ENCODE results near the gene EEPD1.
"Not testable (repeated sequence)": the region's sequence is repeated elsewhere in the genome, so short reads cannot be mapped to it uniquely, and the experiment has no call there.

EEPD1 gene

DNA sequence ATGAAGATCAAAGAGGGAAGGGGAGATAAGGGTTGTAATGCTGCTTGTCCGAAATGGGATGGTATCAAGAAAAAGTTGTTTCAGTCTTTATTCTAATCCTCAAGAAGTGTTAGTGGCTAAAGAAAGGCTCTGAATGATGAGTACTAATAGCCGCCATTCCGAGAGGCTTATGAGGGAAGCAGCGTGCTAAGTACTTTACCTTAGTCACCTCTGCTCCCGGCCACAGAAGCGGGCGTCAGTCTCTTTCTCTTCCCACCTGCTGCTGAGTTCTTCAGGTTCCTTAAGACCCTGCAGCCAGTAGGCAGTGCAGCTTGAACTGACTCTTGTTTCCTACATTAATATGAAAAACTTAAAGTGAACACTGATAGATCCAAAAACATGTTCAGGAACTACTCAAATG, 73.1 kb downstream of the EEPD1 start:
- Mint-ChIP-seq H3K27ac (no peak overlapping the region), H3K4me3 (no peak overlapping the region), H3K9me3 (ENCODE audit: low read depth) (no peaks in the 10 kb centered on the region), H3K36me3 (no peaks in the 10 kb centered on the region), H3K4me1 (ENCODE audit: low read depth) (no peaks in the 10 kb centered on the region), H3K27me3 (no peaks in the 10 kb centered on the region)

DNA sequence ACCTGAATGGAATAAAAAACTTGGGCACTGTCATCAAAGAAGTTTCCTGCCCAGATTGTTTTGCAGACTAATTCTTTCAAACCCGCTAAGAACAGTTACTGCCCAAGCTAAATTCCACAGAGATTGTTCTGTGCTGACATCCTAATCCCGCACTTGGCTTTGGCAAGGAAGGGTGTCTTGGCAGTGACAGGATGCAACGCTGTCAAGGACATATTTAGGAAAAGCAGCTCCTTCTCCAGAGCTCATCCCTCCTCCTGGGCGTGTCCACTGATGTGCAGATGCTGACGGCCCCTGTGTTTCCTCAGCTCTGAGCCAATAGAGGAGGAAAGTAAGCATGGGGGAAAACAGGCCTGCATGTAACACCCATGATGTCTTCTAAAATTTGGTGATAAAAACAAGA, 74.2 kb downstream of the EEPD1 start:
- Mint-ChIP-seq H3K4me1 (ENCODE audit: low read depth) (no peaks in the 10 kb centered on the region), H3K27me3 (no peaks in the 10 kb centered on the region), H3K27ac (no peak overlapping the region), H3K36me3 (no peaks in the 10 kb centered on the region), H3K4me3 (no peak overlapping the region), H3K9me3 (ENCODE audit: low read depth) (no peaks in the 10 kb centered on the region)

DNA sequence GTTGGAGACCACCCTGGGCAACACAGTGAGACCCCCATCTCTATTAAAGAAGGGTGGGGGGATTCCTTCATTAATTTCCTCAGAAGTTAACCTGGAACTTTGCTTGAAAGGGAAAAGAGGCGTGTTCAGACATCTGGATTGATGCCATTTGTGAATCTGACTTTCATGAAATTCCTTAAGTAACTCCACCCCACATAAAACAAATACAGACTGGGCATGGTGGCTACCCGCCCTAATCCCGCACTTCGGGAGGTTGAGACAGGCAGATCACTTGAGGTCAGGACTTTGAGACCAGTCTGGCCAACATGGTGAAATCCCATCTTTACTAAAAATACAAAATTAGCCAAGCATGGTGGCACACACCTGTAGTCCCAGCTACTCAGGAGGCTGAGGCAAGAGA, 75.0 kb downstream of the EEPD1 start:
- Mint-ChIP-seq H3K4me1 (ENCODE audit: low read depth) (no peaks in the 10 kb centered on the region), H3K4me3 (no peak overlapping the region), H3K36me3 (no peaks in the 10 kb centered on the region), H3K27ac (no peak overlapping the region), H3K9me3 (ENCODE audit: low read depth) (no peaks in the 10 kb centered on the region), H3K27me3 (no peaks in the 10 kb centered on the region)

DNA sequence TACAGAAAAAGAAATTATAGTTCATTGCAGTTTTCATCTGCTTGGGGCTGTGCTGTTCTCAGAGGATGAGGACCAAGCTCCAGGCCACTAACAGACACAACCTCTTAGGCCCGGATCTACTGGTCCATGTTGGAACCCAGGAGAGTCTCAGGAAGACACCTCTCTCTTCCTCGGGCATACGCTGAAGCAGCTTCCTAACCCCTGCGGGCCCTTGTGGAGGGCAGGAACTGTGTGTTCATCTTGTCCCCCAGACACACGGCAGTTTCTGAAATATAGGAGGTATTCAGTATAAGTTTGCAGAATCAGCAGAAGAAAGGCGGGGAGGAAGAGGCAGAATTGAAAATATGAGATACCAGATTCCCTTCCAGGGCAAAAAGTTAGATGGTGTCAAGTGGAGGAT, 78.4 kb downstream of the EEPD1 start:
- H3K4me1 Mint-ChIP-seq (ENCODE audit: low read depth): no peaks in the 10 kb centered on the region
- no peak overlapping the region for H3K27ac Mint-ChIP-seq
- no peaks in the 10 kb centered on the region for H3K9me3 Mint-ChIP-seq (ENCODE audit: low read depth)
- no peak overlapping the region for H3K4me3 Mint-ChIP-seq
- no peaks in the 10 kb centered on the region for H3K27me3 Mint-ChIP-seq
- no peaks in the 10 kb centered on the region for H3K36me3 Mint-ChIP-seq

DNA sequence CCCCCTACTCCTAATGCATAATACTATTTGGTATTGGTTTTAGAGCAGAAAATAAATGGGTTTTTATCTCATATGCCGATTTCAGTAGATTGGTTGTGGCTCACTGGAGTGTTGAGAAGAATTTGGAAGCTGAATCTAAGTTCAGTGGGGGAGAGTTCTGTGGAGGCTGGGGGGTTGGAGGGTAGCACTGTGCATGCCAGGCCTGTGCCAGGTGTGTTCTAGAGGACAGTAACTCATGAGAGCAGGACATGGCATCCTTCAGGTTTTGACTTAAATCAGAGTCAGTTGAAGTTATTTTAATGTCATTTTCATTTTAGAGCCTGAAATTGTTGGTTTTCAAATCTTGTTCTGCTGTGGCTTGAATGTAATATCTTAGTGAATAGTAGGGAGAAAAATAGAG, 79.5 kb downstream of the EEPD1 start:
- Mint-ChIP-seq H3K9me3 (ENCODE audit: low read depth) (no peaks in the 10 kb centered on the region), H3K27ac (no peak overlapping the region), H3K36me3 (no peaks in the 10 kb centered on the region), H3K4me3 (no peak overlapping the region), H3K4me1 (ENCODE audit: low read depth) (no peaks in the 10 kb centered on the region), H3K27me3 (no peaks in the 10 kb centered on the region)

DNA sequence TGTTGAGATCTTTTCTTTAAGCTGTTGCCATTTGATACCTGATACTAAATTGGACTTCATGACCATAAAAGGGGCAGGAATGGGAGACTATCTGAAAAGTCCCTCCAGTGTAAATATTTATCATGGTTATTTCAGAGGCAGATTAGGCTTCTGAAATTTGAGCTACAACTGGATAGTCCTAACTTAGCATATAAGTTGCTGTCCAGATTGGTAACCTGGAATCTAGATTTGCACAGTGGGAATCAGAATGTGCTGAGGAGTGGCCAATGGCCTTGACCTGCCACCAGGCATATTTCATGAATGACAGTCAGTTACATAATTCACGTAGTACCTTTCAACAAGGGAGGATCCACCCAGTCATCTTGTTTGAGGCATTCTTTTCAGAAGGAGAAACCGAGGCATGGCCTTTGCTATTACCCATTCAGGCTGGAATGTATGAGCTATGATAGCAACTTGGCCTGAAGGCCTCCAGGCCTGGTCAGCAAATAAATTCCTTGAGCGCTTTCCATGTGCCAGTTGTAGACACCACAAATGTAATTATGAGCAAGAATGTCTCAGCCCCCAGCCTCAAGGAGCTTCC, 80.0 kb downstream of the EEPD1 start:
- Mint-ChIP-seq H3K4me1 (ENCODE audit: low read depth) (no peaks in the 10 kb centered on the region), H3K27ac (no peak overlapping the region), H3K9me3 (ENCODE audit: low read depth) (no peaks in the 10 kb centered on the region), H3K27me3 (no peaks in the 10 kb centered on the region), H3K4me3 (no peak overlapping the region), H3K36me3 (no peaks in the 10 kb centered on the region)

DNA sequence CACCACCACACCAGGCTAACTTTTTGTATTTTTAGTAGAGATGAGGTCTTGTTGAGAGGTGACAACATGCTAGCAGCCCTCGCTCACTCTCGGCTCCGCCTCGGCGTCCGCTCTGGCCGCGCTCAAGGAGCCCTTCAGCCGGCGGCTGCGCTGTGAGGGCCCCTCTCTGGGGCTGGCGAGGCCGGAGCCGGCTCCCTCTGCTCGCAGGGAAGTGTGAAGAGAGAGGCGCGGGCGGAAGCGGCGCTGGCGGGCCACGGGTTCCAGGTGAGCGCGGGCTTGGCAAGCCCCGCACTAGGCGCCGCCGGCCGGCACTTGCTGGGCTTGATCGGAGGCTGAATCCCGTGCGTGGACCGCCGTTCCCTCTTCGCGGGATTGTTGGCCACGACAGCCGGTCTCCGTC, 83.0 kb downstream of the EEPD1 start:
- Mint-ChIP-seq H3K4me1 (ENCODE audit: low read depth) (no peaks in the 10 kb centered on the region), H3K9me3 (ENCODE audit: low read depth) (no peaks in the 10 kb centered on the region), H3K4me3 (no peak overlapping the region), H3K27me3 (no peaks in the 10 kb centered on the region), H3K36me3 (no peaks in the 10 kb centered on the region), H3K27ac (no peak overlapping the region)

DNA sequence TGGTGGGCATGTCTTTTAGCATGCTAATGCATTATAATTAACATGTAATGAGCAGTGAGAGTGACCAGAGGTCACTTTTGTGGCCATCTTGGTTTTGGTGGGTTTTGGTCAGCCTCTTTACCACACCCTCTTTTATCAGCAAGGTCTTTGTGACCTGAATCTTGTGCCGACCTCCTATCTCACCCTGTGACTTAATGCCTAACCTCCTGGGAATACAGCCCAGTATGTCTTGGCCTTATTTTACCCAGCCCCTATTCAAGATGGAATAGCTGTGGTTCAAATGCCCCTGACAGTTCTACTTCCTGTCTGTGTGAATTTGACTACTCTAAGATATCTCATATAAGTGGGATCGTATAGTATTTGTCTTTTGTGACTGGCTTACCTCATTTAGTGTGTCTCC, 85.1 kb downstream of the EEPD1 start:
- Mint-ChIP-seq H3K36me3 (no peaks in the 10 kb centered on the region), H3K27ac (no peak overlapping the region), H3K4me1 (ENCODE audit: low read depth) (no peaks in the 10 kb centered on the region), H3K9me3 (ENCODE audit: low read depth) (no peaks in the 10 kb centered on the region), H3K4me3 (no peak overlapping the region), H3K27me3 (no peaks in the 10 kb centered on the region)

DNA sequence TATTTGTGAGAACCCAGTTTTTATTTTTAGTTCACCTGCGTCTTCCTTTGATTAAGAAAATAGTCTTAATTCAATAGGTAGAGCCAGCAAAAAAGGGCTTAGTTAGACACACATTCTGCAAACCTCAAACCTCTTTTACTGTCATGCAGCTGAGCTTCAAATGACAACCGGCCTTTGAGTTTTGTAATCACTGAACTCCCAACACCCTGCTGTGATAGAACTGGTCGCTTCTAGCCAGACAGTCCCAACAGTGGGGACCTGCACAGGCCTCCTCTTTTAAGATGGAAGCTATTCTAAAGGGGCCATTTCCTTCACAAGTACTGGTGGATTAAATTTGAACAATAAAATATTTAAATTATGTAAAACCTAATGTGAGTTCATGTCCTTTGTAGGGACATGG, 90.3 kb downstream of the EEPD1 start:
- H3K27me3 Mint-ChIP-seq; H3K4me1 Mint-ChIP-seq (ENCODE audit: low read depth); H3K27ac Mint-ChIP-seq; H3K4me3 Mint-ChIP-seq; H3K9me3 Mint-ChIP-seq (ENCODE audit: low read depth); H3K36me3 Mint-ChIP-seq: not testable (repeated sequence)

DNA sequence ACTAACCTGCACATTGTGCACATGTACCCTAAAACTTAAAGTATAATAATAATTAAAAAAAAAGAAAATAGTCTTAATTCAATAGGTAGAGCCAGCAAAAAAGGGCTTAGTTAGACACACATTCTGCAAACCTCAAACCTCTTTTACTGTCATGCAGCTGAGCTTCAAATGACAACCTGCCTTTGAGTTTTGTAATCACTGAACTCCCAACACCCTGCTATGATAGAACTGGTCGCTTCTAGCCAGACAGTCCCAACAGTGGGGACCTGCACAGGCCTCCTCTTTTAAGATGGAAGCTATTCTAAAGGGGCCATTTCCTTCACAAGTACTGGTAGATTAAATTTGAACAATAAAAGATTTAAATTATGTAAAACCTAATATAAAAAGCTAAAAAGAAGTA, 90.9 kb downstream of the EEPD1 start:
- H3K36me3 Mint-ChIP-seq; H3K4me3 Mint-ChIP-seq; H3K27me3 Mint-ChIP-seq; H3K27ac Mint-ChIP-seq; H3K4me1 Mint-ChIP-seq (ENCODE audit: low read depth); H3K9me3 Mint-ChIP-seq (ENCODE audit: low read depth): not testable (repeated sequence)

DNA sequence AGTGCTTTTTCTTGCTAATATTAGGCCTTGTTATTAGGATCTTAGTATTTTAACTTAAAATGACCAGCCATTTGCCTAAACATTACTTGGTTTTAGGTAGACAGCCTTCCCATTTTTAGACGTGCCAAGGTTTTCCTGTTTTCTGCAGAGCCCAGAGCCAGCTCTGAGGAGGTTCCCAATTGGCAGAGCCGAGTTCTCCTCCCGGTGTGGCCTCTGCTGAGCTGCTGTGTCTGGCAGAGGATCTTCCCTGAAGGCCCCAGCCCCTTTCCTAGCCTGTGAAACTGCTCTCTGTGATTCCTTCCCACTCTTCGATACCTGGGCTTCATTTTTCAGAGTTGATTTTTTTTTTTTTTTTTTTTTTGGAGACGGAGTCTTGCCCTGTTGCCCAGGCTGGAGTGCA, 91.4 kb downstream of the EEPD1 start:
- H3K4me1 Mint-ChIP-seq (ENCODE audit: low read depth): no peaks in the 10 kb centered on the region
- no peaks in the 10 kb centered on the region for H3K9me3 Mint-ChIP-seq (ENCODE audit: low read depth)
- H3K27me3 Mint-ChIP-seq: no peaks in the 10 kb centered on the region
- no peak overlapping the region for H3K27ac Mint-ChIP-seq
- no peak overlapping the region for H3K4me3 Mint-ChIP-seq
- H3K36me3 Mint-ChIP-seq: no peaks in the 10 kb centered on the region

DNA sequence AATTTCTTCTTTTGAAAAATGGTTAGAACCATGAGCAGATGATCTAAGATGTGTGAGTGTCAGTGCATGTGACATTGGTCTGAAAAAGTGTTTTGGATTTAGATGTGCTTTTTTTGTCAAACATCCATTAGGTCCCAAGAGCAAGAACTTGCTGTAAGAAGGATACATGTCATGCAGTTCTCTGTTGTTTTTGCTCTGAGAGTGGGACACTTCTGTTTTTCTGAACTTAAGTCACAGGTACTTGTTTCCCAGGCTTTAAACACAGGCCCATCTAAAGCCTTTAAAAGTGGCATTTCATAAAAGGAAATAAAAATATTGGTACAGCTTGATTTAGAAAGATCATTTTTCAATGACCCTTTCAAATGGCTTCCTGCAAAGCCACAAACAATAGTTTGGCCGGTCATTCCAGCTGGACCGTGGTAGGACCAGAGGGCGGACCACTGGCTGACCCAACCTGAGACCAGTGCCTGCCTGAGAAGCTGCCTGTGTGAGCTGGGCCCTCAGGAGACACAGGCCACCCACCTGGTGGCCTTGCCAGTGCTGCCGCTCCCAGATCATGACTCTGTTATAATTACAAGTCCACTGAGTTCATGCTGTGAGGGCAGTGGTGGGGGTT, 92.7 kb downstream of the EEPD1 start:
- no peaks in the 10 kb centered on the region for H3K9me3 Mint-ChIP-seq (ENCODE audit: low read depth)
- no peaks in the 10 kb centered on the region for H3K4me1 Mint-ChIP-seq (ENCODE audit: low read depth)
- H3K27me3 Mint-ChIP-seq: no peaks in the 10 kb centered on the region
- H3K4me3 Mint-ChIP-seq: no peak overlapping the region
- no peak overlapping the region for H3K27ac Mint-ChIP-seq
- H3K36me3 Mint-ChIP-seq: no peaks in the 10 kb centered on the region

DNA sequence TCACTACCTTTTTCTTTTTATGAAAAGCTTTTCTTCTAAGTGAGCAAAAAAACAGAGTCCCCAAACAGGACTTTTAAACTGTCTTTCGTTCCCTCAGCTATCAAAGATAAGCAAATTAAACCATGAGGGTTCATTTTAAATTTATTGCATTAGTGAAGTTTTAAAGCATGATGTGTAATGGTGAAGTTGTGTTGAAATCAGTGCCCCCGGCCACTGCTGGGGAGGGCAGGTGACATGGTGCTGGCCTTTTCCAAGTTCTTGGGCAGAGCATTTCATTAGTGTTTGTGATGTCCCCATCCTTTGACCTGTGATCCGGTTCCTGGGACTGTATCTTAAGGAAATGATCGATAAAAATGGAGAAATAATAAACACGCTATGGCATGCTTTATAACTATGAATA, 96.0 kb downstream of the EEPD1 start:
- Mint-ChIP-seq H3K27ac (no peak overlapping the region), H3K4me1 (ENCODE audit: low read depth) (no peaks in the 10 kb centered on the region), H3K9me3 (ENCODE audit: low read depth) (peaks cover 5% of the 10 kb centered on the region), H3K4me3 (no peak overlapping the region), H3K36me3 (peaks cover 1% of the 10 kb centered on the region), H3K27me3 (no peaks in the 10 kb centered on the region)

DNA sequence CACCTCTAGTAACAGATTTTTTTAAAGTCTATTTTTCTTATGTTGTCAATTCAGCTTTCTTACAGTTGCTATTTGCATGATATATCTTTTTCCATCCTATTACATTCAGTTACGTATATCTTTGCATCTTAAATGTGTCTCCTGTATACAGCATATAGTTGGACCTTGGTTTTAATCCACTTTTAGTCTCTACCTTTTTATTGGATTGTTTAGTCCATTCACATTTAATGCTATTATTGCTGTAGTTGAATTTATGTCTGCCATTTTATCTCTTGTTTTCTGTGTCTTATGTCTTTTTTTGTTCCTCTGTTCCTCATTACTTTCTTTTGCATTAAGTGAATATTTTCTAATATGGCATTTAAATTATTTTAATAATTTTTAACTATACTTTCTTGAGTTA, 100.6 kb downstream of the EEPD1 start:
- Mint-ChIP-seq H3K36me3 (peaks cover 20% of the 10 kb centered on the region), H3K4me1 (ENCODE audit: low read depth) (no peaks in the 10 kb centered on the region), H3K9me3 (ENCODE audit: low read depth) (peaks cover 27% of the 10 kb centered on the region), H3K4me3 (no peak overlapping the region), H3K27me3 (no peaks in the 10 kb centered on the region), H3K27ac (no peak overlapping the region)

DNA sequence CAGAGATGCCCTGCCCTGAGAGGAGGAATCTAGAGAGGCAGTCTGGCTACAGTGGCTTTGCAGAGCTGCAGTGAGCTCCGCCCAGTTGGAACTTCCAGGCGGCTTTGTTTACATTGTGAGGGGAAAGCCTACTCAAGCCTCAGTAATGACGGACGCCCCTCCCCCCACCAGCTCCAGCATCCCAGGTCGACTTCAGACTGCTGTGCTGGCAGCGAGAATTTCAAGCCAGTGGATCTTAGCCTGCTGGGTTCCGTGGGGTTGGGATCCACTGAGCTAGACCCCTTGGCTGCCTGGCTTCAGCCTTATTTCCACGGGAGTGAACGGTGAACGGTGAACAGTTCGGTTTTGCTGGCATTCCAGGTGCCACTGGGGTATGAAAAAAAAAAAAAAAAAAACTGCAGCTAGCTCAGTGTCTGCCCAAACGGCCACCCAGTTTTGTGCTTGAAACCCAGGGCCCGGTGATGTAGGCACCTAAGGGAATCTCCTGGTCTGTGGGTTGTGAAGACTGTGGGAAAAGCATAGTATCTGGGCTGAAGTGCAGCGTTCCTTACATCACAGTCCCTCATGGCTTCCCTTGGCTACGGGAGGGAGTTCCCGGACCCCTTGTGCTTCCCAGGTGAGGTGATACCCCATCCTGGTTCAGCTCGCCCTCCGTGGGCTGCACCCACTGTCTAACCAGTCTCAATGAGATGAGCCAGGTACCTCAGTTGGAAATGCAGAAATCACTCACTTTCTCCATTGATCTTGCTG, 105.6 kb downstream of the EEPD1 start:
- not testable (repeated sequence) for H3K27ac Mint-ChIP-seq, H3K27me3 Mint-ChIP-seq, H3K4me3 Mint-ChIP-seq
- Mint-ChIP-seq H3K4me1 (ENCODE audit: low read depth) (peaks cover 13% of the 10 kb centered on the region), H3K9me3 (ENCODE audit: low read depth) (peaks cover 22% of the 10 kb centered on the region), H3K36me3 (peaks cover 20% of the 10 kb centered on the region)

DNA sequence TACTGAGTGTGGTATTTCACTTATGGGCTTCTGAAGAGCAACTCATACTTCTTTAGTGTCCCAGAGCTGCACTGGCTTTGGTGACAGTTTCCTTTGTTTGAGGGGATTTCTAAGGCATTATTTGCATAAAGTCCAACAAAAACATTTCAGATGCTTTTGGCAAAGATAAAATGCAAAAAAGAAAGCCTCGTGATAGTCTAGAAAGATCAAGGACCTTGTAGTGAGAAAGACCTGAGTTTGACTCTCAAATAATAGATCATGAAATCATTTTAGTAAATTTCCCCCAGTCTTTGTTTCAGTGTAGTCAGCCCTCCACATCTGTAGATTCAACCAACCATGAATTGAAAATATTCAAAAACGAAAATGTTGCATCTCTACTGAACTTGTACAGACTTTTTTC, 107.4 kb downstream of the EEPD1 start:
- Mint-ChIP-seq H3K27ac (no peak overlapping the region), H3K4me3 (no peak overlapping the region), H3K27me3 (no peaks in the 10 kb centered on the region), H3K4me1 (ENCODE audit: low read depth) (peaks cover 14% of the 10 kb centered on the region), H3K36me3 (peaks cover 7% of the 10 kb centered on the region), H3K9me3 (ENCODE audit: low read depth) (peaks cover 13% of the 10 kb centered on the region)

Measured in activated naive CD8-positive, alpha-beta T cell (primary cell).